ENCODE data around the gene NTSR1.

- TF ChIP-seq CTCF (CRISPR knock-in tag; IDR thresholded peaks at IDR 0.05): no peak
- TF ChIP-seq E2F1 (CRISPR knock-in tag; IDR thresholded peaks at IDR 0.05): no peak
- TF ChIP-seq, protein P1, sequence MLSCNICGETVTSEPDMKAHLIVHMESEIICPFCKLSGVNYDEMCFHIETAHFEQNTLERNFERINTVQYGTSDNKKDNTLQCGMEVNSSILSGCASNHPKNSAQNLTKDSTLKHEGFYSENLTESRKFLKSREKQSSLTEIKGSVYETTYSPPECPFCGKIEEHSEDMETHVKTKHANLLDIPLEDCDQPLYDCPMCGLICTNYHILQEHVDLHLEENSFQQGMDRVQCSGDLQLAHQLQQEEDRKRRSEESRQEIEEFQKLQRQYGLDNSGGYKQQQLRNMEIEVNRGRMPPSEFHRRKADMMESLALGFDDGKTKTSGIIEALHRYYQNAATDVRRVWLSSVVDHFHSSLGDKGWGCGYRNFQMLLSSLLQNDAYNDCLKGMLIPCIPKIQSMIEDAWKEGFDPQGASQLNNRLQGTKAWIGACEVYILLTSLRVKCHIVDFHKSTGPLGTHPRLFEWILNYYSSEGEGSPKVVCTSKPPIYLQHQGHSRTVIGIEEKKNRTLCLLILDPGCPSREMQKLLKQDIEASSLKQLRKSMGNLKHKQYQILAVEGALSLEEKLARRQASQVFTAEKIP (CRISPR knock-in tag; IDR thresholded peaks at IDR 0.05; ENCODE audit: borderline replicate concordance): no peak
- TF ChIP-seq CBFB (CRISPR knock-in tag; IDR thresholded peaks at IDR 0.05): no peak
- TF ChIP-seq ZNF576 (CRISPR knock-in tag; IDR thresholded peaks at IDR 0.05): no peak
- no peak for TF ChIP-seq ZNF383 (CRISPR knock-in tag; IDR thresholded peaks at IDR 0.05; ENCODE audit: borderline replicate concordance)
- no peak for TF ChIP-seq FOXP4 (CRISPR knock-in tag; IDR thresholded peaks at IDR 0.05)
- TF ChIP-seq REXO4 (CRISPR knock-in tag; IDR thresholded peaks at IDR 0.05; ENCODE audit: borderline replicate concordance): no peak
- TF ChIP-seq EZH2 (conservative IDR thresholded peaks at IDR 0.05; ENCODE audit: low read depth, low read length): peak; percentile 43; the same call in 1 of the 2 replicates
- no peak for TF ChIP-seq RAD21 (CRISPR knock-in tag; IDR thresholded peaks at IDR 0.05)
- no peak for TF ChIP-seq POLR2G (IDR thresholded peaks at IDR 0.05; ENCODE audit: low read depth, low read length)
- TF ChIP-seq, protein P2, sequence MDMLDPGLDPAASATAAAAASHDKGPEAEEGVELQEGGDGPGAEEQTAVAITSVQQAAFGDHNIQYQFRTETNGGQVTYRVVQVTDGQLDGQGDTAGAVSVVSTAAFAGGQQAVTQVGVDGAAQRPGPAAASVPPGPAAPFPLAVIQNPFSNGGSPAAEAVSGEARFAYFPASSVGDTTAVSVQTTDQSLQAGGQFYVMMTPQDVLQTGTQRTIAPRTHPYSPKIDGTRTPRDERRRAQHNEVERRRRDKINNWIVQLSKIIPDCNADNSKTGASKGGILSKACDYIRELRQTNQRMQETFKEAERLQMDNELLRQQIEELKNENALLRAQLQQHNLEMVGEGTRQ (IDR thresholded peaks at IDR 0.05; ENCODE audit: low read depth, low read length): no peak
- TF ChIP-seq, protein P2 (CRISPR knock-in tag; IDR thresholded peaks at IDR 0.05; ENCODE audit: borderline replicate concordance): no peak
- TF ChIP-seq, protein P3, sequence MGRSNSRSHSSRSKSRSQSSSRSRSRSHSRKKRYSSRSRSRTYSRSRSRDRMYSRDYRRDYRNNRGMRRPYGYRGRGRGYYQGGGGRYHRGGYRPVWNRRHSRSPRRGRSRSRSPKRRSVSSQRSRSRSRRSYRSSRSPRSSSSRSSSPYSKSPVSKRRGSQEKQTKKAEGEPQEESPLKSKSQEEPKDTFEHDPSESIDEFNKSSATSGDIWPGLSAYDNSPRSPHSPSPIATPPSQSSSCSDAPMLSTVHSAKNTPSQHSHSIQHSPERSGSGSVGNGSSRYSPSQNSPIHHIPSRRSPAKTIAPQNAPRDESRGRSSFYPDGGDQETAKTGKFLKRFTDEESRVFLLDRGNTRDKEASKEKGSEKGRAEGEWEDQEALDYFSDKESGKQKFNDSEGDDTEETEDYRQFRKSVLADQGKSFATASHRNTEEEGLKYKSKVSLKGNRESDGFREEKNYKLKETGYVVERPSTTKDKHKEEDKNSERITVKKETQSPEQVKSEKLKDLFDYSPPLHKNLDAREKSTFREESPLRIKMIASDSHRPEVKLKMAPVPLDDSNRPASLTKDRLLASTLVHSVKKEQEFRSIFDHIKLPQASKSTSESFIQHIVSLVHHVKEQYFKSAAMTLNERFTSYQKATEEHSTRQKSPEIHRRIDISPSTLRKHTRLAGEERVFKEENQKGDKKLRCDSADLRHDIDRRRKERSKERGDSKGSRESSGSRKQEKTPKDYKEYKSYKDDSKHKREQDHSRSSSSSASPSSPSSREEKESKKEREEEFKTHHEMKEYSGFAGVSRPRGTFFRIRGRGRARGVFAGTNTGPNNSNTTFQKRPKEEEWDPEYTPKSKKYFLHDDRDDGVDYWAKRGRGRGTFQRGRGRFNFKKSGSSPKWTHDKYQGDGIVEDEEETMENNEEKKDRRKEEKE (IDR thresholded peaks at IDR 0.05): no peak
These were observed 2.5 kb downstream of the NTSR1 start for GRCh38 chr20:62710886-62711702.
